Caco-2 (cell line): ENCODE results near the gene HS3ST3B1. TPM values are rescaled to one million over a fixed set of nuclear protein-coding genes. Genes with fewer than 3 reads are reported as not detected.

ENCODE experiments used
- BruUV-seq: library from RNA; stranded (reverse); fragments of 400-500 nt; replicated peaks from 2 replicates; lab custom pipeline; 2021; lab: Mats Ljungman, UMichigan
- CTCF ChIA-PET: fragments of 300-600 bp; sonication (Branson Sonifier 250); formaldehyde crosslinking; loops from one replicate; lab custom pipeline; 2022; ENCODE audit warnings: antibody characterized with exemption; lab: Charles Lee
- POLR2A ChIA-PET: fragments of 300-600 bp; sonication (Branson Sonifier 250); formaldehyde crosslinking; loops from one replicate; lab custom pipeline; 2022; ENCODE audit warnings: antibody characterized with exemption; lab: Charles Lee
- DNase-seq, 2 experiments: peaks; one replicate each; pipeline versions ENCODE4 v3.0.0 to v3.0.0-alpha.2; 2020 to 2022
- H3K27me3 ChIP-seq: replicated peaks from 2 replicates; pipeline ENCODE4 v1.6.0; 2011; ENCODE audit warnings: low read length; ENCODE audit not compliant: control insufficient read depth, insufficient read depth
- H3K36me3 ChIP-seq: 2 replicates; pipeline ENCODE4 v1.5.1; 2011; ENCODE audit warnings: low read length; ENCODE audit not compliant: control insufficient read depth, insufficient read depth
- H3K4me1 ChIP-seq: fragments of 250-450 bp; sonication (Bioruptor Pico); 2 replicates; pipeline ENCODE4 v1.5.1; 2020; ENCODE audit warnings: mild to moderate bottlenecking
- H3K4me3 ChIP-seq: 2 replicates; pipeline ENCODE4 v1.5.1; 2011; ENCODE audit warnings: low read depth, mild to moderate bottlenecking, control low read depth, low read length
- H3K9me3 ChIP-seq: fragments of 250-450 bp; sonication (Bioruptor Pico); 2 replicates; pipeline ENCODE4 v1.5.1; 2020; ENCODE audit warnings: mild to moderate bottlenecking, moderate library complexity
- H3K27ac Mint-ChIP-seq: one replicate; pipeline ENCODE4 v1.8.0; 2022; ENCODE audit warnings: mixed read lengths; ENCODE audit not compliant: unreplicated experiment
- H3K27me3 Mint-ChIP-seq: one replicate; pipeline ENCODE4 v1.8.0; 2022; ENCODE audit warnings: mixed read lengths; ENCODE audit not compliant: insufficient read depth, unreplicated experiment
- H3K36me3 Mint-ChIP-seq: one replicate; pipeline ENCODE4 v1.8.0; 2022; ENCODE audit warnings: mild to moderate bottlenecking, mixed read lengths; ENCODE audit not compliant: insufficient read depth, unreplicated experiment
- H3K4me1 Mint-ChIP-seq: one replicate; pipeline ENCODE4 v1.8.0; 2022; ENCODE audit warnings: low read depth, mixed read lengths; ENCODE audit not compliant: unreplicated experiment
- H3K4me3 Mint-ChIP-seq: one replicate; pipeline ENCODE4 v1.8.0; 2022; ENCODE audit warnings: mild to moderate bottlenecking, moderate library complexity, mixed read lengths; ENCODE audit not compliant: unreplicated experiment
- H3K9me3 Mint-ChIP-seq: one replicate; pipeline ENCODE4 v1.8.0; 2022; ENCODE audit warnings: mixed read lengths; ENCODE audit not compliant: unreplicated experiment
- intact Hi-C: fragments of 100-400 bp; cut with micrococcal nuclease; formaldehyde crosslinking; loops from one replicate; pipeline ENCODE4 v1.10.0; 2022; ENCODE audit not compliant: unreplicated experiment
- total RNA-seq: library from RNA; stranded (reverse); gene quantifications from 2 replicates; pipeline ENCODE4 v1.2.3, GENCODE V29; 2022
- TF ChIP-seq, protein P1 (sequence below), 2 experiments: fragments of 200-600 bp in 1 of 2; IDR thresholded peaks; 1 replicate in 1 of 2; 2 replicates in 1 of 2; pipeline versions ENCODE4 v1.5.1 to v1.8.0; 2011 to 2022; ENCODE audit warnings: antibody characterized with exemption in 1 of 2, control low read depth in 1 of 2, inconsistent platforms in 1 of 2, low read depth in 1 of 2, low read length in 1 of 2, mild to moderate bottlenecking in 1 of 2, moderate library complexity in 1 of 2; ENCODE audit not compliant: insufficient read depth in 1 of 2, severe bottlenecking in 1 of 2, unreplicated experiment in 1 of 2

The HS3ST3B1 gene
- total RNA-seq, 1 experiment from 2014 or later: 1.9 TPM

GRCh38 chr17:14376666-14377065 lies 75.8 kb downstream of the HS3ST3B1 start:
- no TSS peak for BruUV-seq
- Mint-ChIP-seq H3K27me3 (no peaks in the 10 kb centered on the region), H3K36me3 (no peaks in the 10 kb centered on the region), H3K27ac (no peak overlapping the region), H3K9me3 (no peaks in the 10 kb centered on the region), H3K4me1 (peaks cover 15% of the 10 kb centered on the region), H3K4me3 (no peak overlapping the region)
- Histone ChIP-seq H3K36me3 (no peaks in the 10 kb centered on the region), H3K4me3 (no peak overlapping the region), H3K27me3 (no peaks in the 10 kb centered on the region), H3K9me3 (no peaks in the 10 kb centered on the region), H3K4me1 (0 out of 2 replicates have a peak, but pooled peaks cover 8% of the 10 kb centered on the region)
- ChIA-PET CTCF (no interaction called here), POLR2A (no interaction called here)
- intact Hi-C loops: loop anchor here (10.0 kb wide), 1 partner anchor 72 kb away; the partner anchor contains the start of gene HS3ST3B1
- DNase-seq: no peak
- TF ChIP-seq, protein P1, sequence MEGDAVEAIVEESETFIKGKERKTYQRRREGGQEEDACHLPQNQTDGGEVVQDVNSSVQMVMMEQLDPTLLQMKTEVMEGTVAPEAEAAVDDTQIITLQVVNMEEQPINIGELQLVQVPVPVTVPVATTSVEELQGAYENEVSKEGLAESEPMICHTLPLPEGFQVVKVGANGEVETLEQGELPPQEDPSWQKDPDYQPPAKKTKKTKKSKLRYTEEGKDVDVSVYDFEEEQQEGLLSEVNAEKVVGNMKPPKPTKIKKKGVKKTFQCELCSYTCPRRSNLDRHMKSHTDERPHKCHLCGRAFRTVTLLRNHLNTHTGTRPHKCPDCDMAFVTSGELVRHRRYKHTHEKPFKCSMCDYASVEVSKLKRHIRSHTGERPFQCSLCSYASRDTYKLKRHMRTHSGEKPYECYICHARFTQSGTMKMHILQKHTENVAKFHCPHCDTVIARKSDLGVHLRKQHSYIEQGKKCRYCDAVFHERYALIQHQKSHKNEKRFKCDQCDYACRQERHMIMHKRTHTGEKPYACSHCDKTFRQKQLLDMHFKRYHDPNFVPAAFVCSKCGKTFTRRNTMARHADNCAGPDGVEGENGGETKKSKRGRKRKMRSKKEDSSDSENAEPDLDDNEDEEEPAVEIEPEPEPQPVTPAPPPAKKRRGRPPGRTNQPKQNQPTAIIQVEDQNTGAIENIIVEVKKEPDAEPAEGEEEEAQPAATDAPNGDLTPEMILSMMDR (IDR thresholded peaks at IDR 0.05; ENCODE audit: insufficient read depth in 1 of 2, low read depth in 1 of 2, low read length in 1 of 2, severe bottlenecking in 1 of 2, unreplicated experiment in 1 of 2): no peak

DNA sequence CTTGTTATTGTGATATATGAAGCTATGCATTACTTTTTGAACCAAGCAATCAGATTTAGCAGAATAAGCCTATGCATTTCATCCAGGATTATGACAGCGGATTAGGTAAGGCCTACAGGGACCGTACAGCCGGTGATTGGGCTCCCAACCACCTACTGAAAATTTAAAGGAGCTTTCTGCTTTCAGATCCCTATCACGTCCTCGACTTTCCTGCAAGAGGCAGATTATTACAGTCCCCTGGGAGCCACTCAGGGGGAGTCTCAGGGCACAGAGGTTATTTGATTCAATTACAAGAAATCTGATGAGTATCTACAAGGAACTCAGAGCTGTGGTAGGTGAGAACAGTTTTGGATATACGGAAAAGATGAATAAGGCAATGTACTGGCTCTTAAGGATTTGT lies 80.7 kb downstream of the HS3ST3B1 start:
- no TSS peak for BruUV-seq
- Mint-ChIP-seq H3K4me3 (no peak overlapping the region), H3K27ac (no peak overlapping the region), H3K4me1 (no peaks in the 10 kb centered on the region), H3K9me3 (no peaks in the 10 kb centered on the region), H3K27me3 (no peaks in the 10 kb centered on the region), H3K36me3 (no peaks in the 10 kb centered on the region)
- Histone ChIP-seq H3K27me3 (no peaks in the 10 kb centered on the region), H3K4me3 (no peak overlapping the region), H3K36me3 (no peaks in the 10 kb centered on the region), H3K4me1 (no peaks in the 10 kb centered on the region), H3K9me3 (no peaks in the 10 kb centered on the region)
- TF ChIP-seq, protein P1 (IDR thresholded peaks at IDR 0.05; ENCODE audit: insufficient read depth in 1 of 2, low read depth in 1 of 2, low read length in 1 of 2, severe bottlenecking in 1 of 2, unreplicated experiment in 1 of 2): no peak
- ChIA-PET POLR2A (no interaction called here), CTCF (no interaction called here)
- intact Hi-C loops: no loop called here
- no peak for DNase-seq

GRCh38 chr17:14387036-14387435 lies 86.2 kb downstream of the HS3ST3B1 start:
- H3K27ac Mint-ChIP-seq: no peak overlapping the region
- DNase-seq: no peak
- H3K9me3 Mint-ChIP-seq: no peaks in the 10 kb centered on the region
- no peaks in the 10 kb centered on the region for H3K36me3 ChIP-seq
- no peak overlapping the region for H3K4me3 ChIP-seq
- H3K9me3 ChIP-seq: no peaks in the 10 kb centered on the region
- no peaks in the 10 kb centered on the region for H3K36me3 Mint-ChIP-seq
- BruUV-seq: no TSS peak
- CTCF ChIA-PET: no interaction called here
- no peaks in the 10 kb centered on the region for H3K4me1 ChIP-seq
- POLR2A ChIA-PET: no interaction called here
- H3K4me1 Mint-ChIP-seq: no peaks in the 10 kb centered on the region
- TF ChIP-seq, protein P1 (IDR thresholded peaks at IDR 0.05; ENCODE audit: insufficient read depth in 1 of 2, low read depth in 1 of 2, low read length in 1 of 2, severe bottlenecking in 1 of 2, unreplicated experiment in 1 of 2): no peak
- intact Hi-C loops: no loop called here
- no peaks in the 10 kb centered on the region for H3K27me3 Mint-ChIP-seq
- H3K4me3 Mint-ChIP-seq: no peak overlapping the region
- no peaks in the 10 kb centered on the region for H3K27me3 ChIP-seq
